Nephron progenitor cell (in vitro differentiated cells): ENCODE measurements around the gene ZFP36L1.

Experiments
- DNase-seq: peaks from one replicate; pipeline ENCODE4 v3.0.0; 2021
- H3K27ac Mint-ChIP-seq: 2 replicates; pipeline ENCODE4 v1.8.0; 2021; ENCODE audit warnings: mild to moderate bottlenecking, moderate library complexity, mixed read lengths
- H3K27me3 Mint-ChIP-seq: 2 replicates; pipeline ENCODE4 v1.8.0; 2021; ENCODE audit warnings: mild to moderate bottlenecking, low read depth, mixed read lengths; ENCODE audit not compliant: poor library complexity
- H3K36me3 Mint-ChIP-seq: 2 replicates; pipeline ENCODE4 v1.8.0; 2021; ENCODE audit warnings: low read depth, mixed read lengths
- H3K4me1 Mint-ChIP-seq: 2 replicates; pipeline ENCODE4 v1.8.0; 2021; ENCODE audit warnings: mixed read lengths
- H3K4me3 Mint-ChIP-seq: 2 replicates; pipeline ENCODE4 v1.8.0; 2021; ENCODE audit warnings: mild to moderate bottlenecking, moderate library complexity, mixed read lengths
- H3K9me3 Mint-ChIP-seq: 2 replicates; pipeline ENCODE4 v1.8.0; 2021; ENCODE audit warnings: mild to moderate bottlenecking, moderate library complexity, mixed read lengths
- TF ChIP-seq, protein P1 (sequence below): fragments of 200-600 bp; sonication (generic); IDR thresholded peaks from 2 replicates; pipeline ENCODE4 v1.5.0; 2021; ENCODE audit warnings: antibody characterized with exemption

Gene ZFP36L1

DNA sequence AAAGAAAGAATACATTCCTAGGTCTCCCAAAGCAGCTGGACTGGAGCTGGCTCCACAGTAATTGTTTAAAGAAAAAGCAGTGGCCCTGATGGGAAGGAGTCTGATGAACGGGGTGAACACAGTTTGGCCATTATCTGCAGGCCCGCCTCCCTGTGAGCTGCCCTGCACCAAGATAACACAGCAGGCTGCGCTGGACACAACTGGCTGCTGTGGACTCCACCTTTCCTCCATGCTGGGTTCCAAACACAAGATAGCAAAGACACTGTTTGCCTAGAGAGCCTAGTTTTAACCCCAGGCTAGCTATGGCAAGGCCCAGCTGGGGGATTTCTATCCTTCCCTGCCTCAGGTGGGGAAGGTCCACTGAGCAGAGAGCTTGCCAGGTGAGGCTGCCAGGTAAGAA is 34.6 kb downstream of the ZFP36L1 start:
- TF ChIP-seq, protein P1, sequence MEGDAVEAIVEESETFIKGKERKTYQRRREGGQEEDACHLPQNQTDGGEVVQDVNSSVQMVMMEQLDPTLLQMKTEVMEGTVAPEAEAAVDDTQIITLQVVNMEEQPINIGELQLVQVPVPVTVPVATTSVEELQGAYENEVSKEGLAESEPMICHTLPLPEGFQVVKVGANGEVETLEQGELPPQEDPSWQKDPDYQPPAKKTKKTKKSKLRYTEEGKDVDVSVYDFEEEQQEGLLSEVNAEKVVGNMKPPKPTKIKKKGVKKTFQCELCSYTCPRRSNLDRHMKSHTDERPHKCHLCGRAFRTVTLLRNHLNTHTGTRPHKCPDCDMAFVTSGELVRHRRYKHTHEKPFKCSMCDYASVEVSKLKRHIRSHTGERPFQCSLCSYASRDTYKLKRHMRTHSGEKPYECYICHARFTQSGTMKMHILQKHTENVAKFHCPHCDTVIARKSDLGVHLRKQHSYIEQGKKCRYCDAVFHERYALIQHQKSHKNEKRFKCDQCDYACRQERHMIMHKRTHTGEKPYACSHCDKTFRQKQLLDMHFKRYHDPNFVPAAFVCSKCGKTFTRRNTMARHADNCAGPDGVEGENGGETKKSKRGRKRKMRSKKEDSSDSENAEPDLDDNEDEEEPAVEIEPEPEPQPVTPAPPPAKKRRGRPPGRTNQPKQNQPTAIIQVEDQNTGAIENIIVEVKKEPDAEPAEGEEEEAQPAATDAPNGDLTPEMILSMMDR = no peak
- Mint-ChIP-seq H3K27ac (no peak overlapping the region), H3K4me1 (peaks cover 88% of the 10 kb centered on the region), H3K36me3 (no peaks in the 10 kb centered on the region), H3K9me3 (no peaks in the 10 kb centered on the region), H3K27me3 (peaks cover 6% of the 10 kb centered on the region), H3K4me3 (no peak overlapping the region)
- DNase-seq = no peak

DNA sequence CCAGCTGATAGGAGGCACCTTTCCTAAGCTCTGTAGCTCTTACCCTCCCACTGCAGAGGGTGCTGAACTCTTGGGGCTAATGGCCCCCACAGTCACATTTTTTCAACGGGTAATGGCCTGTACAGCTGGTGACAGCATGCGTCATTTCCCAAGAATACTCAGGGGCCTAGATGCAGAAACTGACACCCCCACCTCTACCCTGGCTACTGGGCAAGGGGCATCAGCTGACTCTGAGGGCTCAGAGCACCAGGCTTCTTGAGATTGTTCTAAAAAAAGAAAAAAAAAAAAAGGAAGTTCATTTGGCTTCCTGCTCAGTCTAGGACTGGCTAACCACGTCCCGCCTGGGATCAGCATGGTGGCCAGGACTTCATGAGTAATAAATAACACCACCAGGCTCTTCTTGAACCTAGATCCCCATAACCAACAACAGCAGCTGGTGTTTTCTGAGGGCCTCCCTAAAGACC is 35.2 kb downstream of the ZFP36L1 start:
- Mint-ChIP-seq H3K4me1 (peaks cover 81% of the 10 kb centered on the region), H3K27ac (no peak overlapping the region), H3K36me3 (no peaks in the 10 kb centered on the region), H3K27me3 (peaks cover 6% of the 10 kb centered on the region), H3K4me3 (no peak overlapping the region), H3K9me3 (no peaks in the 10 kb centered on the region)
- TF ChIP-seq, protein P1 = no peak
- DNase-seq = no peak

DNA sequence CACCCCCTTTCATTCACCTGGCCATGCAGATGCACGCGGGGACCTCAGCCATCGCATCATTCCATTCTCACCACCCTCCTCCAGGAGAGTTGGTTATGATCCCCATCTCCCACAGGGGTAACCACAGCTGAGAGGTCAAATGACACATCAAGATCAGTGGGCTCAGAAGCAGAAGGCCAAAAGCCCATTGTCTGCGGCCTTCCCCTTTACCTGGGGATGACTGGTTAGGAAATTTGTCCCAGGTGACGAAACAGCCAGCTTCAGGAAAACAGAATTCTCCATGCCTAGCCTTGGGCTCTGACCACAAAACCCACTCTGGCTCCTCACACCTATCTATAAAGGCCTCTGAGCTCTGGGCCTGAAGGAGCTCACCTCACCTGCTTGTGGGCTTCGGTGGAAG is 36.1 kb downstream of the ZFP36L1 start:
- no peaks in the 10 kb centered on the region for H3K36me3 Mint-ChIP-seq
- peaks cover 6% of the 10 kb centered on the region for H3K27me3 Mint-ChIP-seq
- H3K4me1 Mint-ChIP-seq = peaks cover 78% of the 10 kb centered on the region
- TF ChIP-seq, protein P1 = no peak
- H3K9me3 Mint-ChIP-seq = no peaks in the 10 kb centered on the region
- H3K27ac Mint-ChIP-seq = no peak overlapping the region
- no peak for DNase-seq
- H3K4me3 Mint-ChIP-seq = no peak overlapping the region

DNA sequence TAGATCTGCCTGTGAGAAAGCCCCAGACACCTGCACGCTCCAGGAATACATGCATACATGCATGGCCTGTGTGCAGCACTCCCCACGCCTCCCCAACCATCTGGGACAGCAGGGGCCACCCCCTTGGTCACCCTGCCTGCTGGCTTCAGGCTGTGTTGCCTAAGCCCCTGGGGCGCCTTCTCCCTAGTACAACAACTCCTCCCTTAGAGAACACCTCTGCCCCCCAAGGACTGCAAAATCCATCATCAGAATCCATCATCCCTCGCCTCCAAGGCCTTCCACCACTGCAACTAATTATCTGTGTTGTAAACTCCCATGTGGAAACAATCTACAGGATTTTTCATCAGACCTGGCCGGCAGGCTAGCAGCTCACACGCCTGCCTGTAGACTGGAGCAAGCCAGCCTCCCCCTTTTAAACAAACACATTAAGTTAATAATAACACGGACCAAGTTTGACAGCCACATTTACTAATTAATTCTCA is 36.8 kb downstream of the ZFP36L1 start:
- no peak for DNase-seq
- Mint-ChIP-seq H3K9me3 (no peaks in the 10 kb centered on the region), H3K4me1 (peaks cover 72% of the 10 kb centered on the region), H3K27ac (peak overlapping the region; percentile 17), H3K4me3 (no peak overlapping the region), H3K27me3 (peaks cover 6% of the 10 kb centered on the region), H3K36me3 (no peaks in the 10 kb centered on the region)
- TF ChIP-seq, protein P1 = no peak

DNA sequence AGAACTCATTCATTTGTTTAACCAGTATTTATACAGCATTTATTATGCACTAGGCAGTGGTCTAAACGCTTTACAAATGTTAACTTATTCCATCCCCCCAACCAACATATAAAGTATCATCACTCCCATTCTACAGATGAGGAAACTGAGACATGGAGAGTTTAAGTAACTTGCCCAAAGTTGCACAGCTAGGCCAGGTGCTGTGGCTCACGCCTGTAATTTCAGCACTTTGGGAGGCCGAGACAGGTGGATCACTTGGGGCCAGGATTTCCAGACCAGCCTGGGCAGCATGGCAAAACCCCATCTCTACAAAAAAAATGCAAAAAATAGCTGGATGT is 37.9 kb downstream of the ZFP36L1 start:
- H3K36me3 Mint-ChIP-seq = no peaks in the 10 kb centered on the region
- H3K27me3 Mint-ChIP-seq = peaks cover 6% of the 10 kb centered on the region
- no peak overlapping the region for H3K27ac Mint-ChIP-seq
- peaks cover 66% of the 10 kb centered on the region for H3K4me1 Mint-ChIP-seq
- H3K9me3 Mint-ChIP-seq = no peaks in the 10 kb centered on the region
- TF ChIP-seq, protein P1 = no peak
- no peak for DNase-seq
- H3K4me3 Mint-ChIP-seq = no peak overlapping the region

DNA sequence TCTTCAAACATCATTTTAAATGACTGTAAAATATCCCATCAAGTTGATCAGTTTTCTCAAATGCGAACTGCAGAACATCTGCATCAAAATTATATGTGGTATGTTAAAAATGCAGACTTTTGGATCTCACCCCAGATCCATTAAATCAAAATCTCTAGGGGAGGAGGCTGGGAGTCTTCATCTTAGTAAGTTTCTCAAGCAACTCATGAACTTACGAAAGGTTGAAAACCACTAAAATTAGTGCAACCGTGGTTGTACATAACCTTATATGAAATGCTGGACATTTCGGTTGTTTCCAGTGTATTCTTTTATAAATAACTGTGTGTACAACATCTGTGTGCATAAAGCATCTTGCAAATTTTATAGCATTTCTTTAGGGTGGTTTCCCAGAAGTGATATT is 39.2 kb downstream of the ZFP36L1 start:
- H3K27ac Mint-ChIP-seq = no peak overlapping the region

More for the DNA sequence above, 39.2 kb downstream of the ZFP36L1 start:
- Mint-ChIP-seq H3K27me3 (peaks cover 6% of the 10 kb centered on the region), H3K4me3 (no peak overlapping the region), H3K4me1 (peaks cover 66% of the 10 kb centered on the region), H3K9me3 (no peaks in the 10 kb centered on the region), H3K36me3 (no peaks in the 10 kb centered on the region)
- TF ChIP-seq, protein P1 = no peak
- no peak for DNase-seq
